ENCODE data around the gene ZBTB21.

- TF ChIP-seq, protein P1, sequence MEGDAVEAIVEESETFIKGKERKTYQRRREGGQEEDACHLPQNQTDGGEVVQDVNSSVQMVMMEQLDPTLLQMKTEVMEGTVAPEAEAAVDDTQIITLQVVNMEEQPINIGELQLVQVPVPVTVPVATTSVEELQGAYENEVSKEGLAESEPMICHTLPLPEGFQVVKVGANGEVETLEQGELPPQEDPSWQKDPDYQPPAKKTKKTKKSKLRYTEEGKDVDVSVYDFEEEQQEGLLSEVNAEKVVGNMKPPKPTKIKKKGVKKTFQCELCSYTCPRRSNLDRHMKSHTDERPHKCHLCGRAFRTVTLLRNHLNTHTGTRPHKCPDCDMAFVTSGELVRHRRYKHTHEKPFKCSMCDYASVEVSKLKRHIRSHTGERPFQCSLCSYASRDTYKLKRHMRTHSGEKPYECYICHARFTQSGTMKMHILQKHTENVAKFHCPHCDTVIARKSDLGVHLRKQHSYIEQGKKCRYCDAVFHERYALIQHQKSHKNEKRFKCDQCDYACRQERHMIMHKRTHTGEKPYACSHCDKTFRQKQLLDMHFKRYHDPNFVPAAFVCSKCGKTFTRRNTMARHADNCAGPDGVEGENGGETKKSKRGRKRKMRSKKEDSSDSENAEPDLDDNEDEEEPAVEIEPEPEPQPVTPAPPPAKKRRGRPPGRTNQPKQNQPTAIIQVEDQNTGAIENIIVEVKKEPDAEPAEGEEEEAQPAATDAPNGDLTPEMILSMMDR (IDR thresholded peaks at IDR 0.05) = no peak
- TF ChIP-seq POLR2A (IDR thresholded peaks at IDR 0.05) = no peak
Measured at GRCh38 chr21:42037516-42037915, 27.4 kb upstream of the ZBTB21 start.

Measured in thyroid gland (tissue), 4 donors.